ENCODE data around the gene CCL28. TPM values are rescaled to one million over a fixed set of nuclear protein-coding genes. Genes with fewer than 3 reads are reported as not detected.
"Not testable (repeated sequence)": the region's sequence is repeated elsewhere in the genome, so short reads cannot be mapped to it uniquely, and the experiment has no call there.

CCL28 gene
- total RNA-seq, 1 experiment from 2014 or later: 0.11 TPM

- no peak for DNase-seq (ENCODE audit: low read depth)
These were observed 696 bp downstream of the CCL28 start for GRCh38 chr5:43411495-43411894.

GRCh38 chr5:43410414-43410813, 1.8 kb downstream of the CCL28 start:
- no peak for DNase-seq (ENCODE audit: low read depth)

GRCh38 chr5:43409809-43410271, 2.4 kb downstream of the CCL28 start:
- DNase-seq (ENCODE audit: low read depth): no peak

- DNase-seq (ENCODE audit: low read depth): not testable (repeated sequence)
These were observed 9.6 kb downstream of the CCL28 start for GRCh38 chr5:43402524-43403066.

- DNase-seq (ENCODE audit: low read depth): peak; percentile 10
These were observed 10.4 kb downstream of the CCL28 start for GRCh38 chr5:43401827-43402226.

- DNase-seq (ENCODE audit: low read depth): no peak
These were observed 12.1 kb downstream of the CCL28 start for GRCh38 chr5:43400082-43400481.

GRCh38 chr5:43396762-43397304, 15.4 kb downstream of the CCL28 start:
- no peak for DNase-seq (ENCODE audit: low read depth)

- no peak for DNase-seq (ENCODE audit: low read depth)
These were observed 21.7 kb downstream of the CCL28 start for GRCh38 chr5:43390471-43390870.

- DNase-seq (ENCODE audit: low read depth): peak; percentile 88
These were observed 22.4 kb downstream of the CCL28 start for GRCh38 chr5:43389679-43390329.

GRCh38 chr5:43386960-43387362, 25.2 kb downstream of the CCL28 start:
- peak; percentile 35 for DNase-seq (ENCODE audit: low read depth)

GRCh38 chr5:43376496-43377140, 35.6 kb downstream of the CCL28 start:
- DNase-seq (ENCODE audit: low read depth): no peak

GRCh38 chr5:43371821-43372220, 40.4 kb downstream of the CCL28 start:
- DNase-seq (ENCODE audit: low read depth): no peak

- no peak for DNase-seq (ENCODE audit: low read depth)
These were observed 41.8 kb downstream of the CCL28 start for GRCh38 chr5:43370352-43370751.

GRCh38 chr5:43369651-43370050, 42.5 kb downstream of the CCL28 start:
- DNase-seq (ENCODE audit: low read depth): no peak

GRCh38 chr5:43367909-43368669, 44.1 kb downstream of the CCL28 start:
- peak; percentile 76 for DNase-seq (ENCODE audit: low read depth)

GRCh38 chr5:43367453-43367852, 44.7 kb downstream of the CCL28 start:
- no peak for DNase-seq (ENCODE audit: low read depth)

- DNase-seq (ENCODE audit: low read depth): not testable (repeated sequence)
These were observed 45.4 kb downstream of the CCL28 start for GRCh38 chr5:43366680-43367246.

GRCh38 chr5:43365155-43365554, 47.0 kb downstream of the CCL28 start:
- DNase-seq (ENCODE audit: low read depth): not testable (repeated sequence)

- no peak for DNase-seq (ENCODE audit: low read depth)
These were observed 48.6 kb downstream of the CCL28 start for GRCh38 chr5:43363445-43364152.

- no peak for DNase-seq (ENCODE audit: low read depth)
These were observed 49.3 kb downstream of the CCL28 start for GRCh38 chr5:43362725-43363435.

Measured in HT1080 (cell line).